ENCODE data around the gene CHST12.
"Not testable (repeated sequence)": the region's sequence is repeated elsewhere in the genome, so short reads cannot be mapped to it uniquely, and the experiment has no call there.

CHST12 gene

GRCh38 chr7:2402687-2403013 lies 761 bp upstream of the CHST12 start:
- no peak for DNase-seq (ENCODE audit: extremely low read depth in 1 of 2, low read depth in 1 of 2)

- DNase-seq (ENCODE audit: extremely low read depth in 1 of 2, low read depth in 1 of 2), result no peak
Measured at GRCh38 chr7:2403718-2404648, 572 bp downstream of the CHST12 start.

- DNase-seq (ENCODE audit: extremely low read depth in 1 of 2, low read depth in 1 of 2), result no peak
Measured at GRCh38 chr7:2404714-2405119, 1.3 kb downstream of the CHST12 start.

- DNase-seq (ENCODE audit: extremely low read depth in 1 of 2, low read depth in 1 of 2), result no peak
Measured at GRCh38 chr7:2405201-2405600, 1.8 kb downstream of the CHST12 start.

- peak; percentile 58 to 72 for DNase-seq (ENCODE audit: extremely low read depth in 1 of 2, low read depth in 1 of 2)
Measured at GRCh38 chr7:2405601-2406345, 2.4 kb downstream of the CHST12 start.

GRCh38 chr7:2409745-2410414 lies 6.5 kb downstream of the CHST12 start:
- DNase-seq (ENCODE audit: extremely low read depth in 1 of 2, low read depth in 1 of 2), result no peak

- no peak for DNase-seq (ENCODE audit: extremely low read depth in 1 of 2, low read depth in 1 of 2)
Measured at GRCh38 chr7:2411049-2411448, 7.6 kb downstream of the CHST12 start.

GRCh38 chr7:2411815-2412586 lies 8.6 kb downstream of the CHST12 start:
- no peak for DNase-seq (ENCODE audit: extremely low read depth in 1 of 2, low read depth in 1 of 2)

GRCh38 chr7:2412587-2413201 lies 9.3 kb downstream of the CHST12 start:
- no peak for DNase-seq (ENCODE audit: extremely low read depth in 1 of 2, low read depth in 1 of 2)

GRCh38 chr7:2416063-2416462 lies 12.7 kb downstream of the CHST12 start:
- no peak for DNase-seq (ENCODE audit: extremely low read depth in 1 of 2, low read depth in 1 of 2)

GRCh38 chr7:2416650-2417049 lies 13.2 kb downstream of the CHST12 start:
- no peak for DNase-seq (ENCODE audit: extremely low read depth in 1 of 2, low read depth in 1 of 2)

GRCh38 chr7:2417178-2417577 lies 13.8 kb downstream of the CHST12 start:
- DNase-seq (ENCODE audit: extremely low read depth in 1 of 2, low read depth in 1 of 2), result not testable (repeated sequence)

GRCh38 chr7:2417981-2418481 lies 14.6 kb downstream of the CHST12 start:
- peak; percentile 60 to 63 for DNase-seq (ENCODE audit: extremely low read depth in 1 of 2, low read depth in 1 of 2)

- no peak for DNase-seq (ENCODE audit: extremely low read depth in 1 of 2, low read depth in 1 of 2)
Measured at GRCh38 chr7:2420216-2420933, 17.0 kb downstream of the CHST12 start.

GRCh38 chr7:2421943-2422310 lies 18.5 kb downstream of the CHST12 start:
- no peak for DNase-seq (ENCODE audit: extremely low read depth in 1 of 2, low read depth in 1 of 2)

- no peak for DNase-seq (ENCODE audit: extremely low read depth in 1 of 2, low read depth in 1 of 2)
Measured at GRCh38 chr7:2425749-2426148, 22.3 kb downstream of the CHST12 start.

GRCh38 chr7:2431260-2431867 lies 28.0 kb downstream of the CHST12 start:
- no peak for DNase-seq (ENCODE audit: extremely low read depth in 1 of 2, low read depth in 1 of 2)

GRCh38 chr7:2432910-2433712 lies 29.7 kb downstream of the CHST12 start:
- no peak for DNase-seq (ENCODE audit: extremely low read depth in 1 of 2, low read depth in 1 of 2)
